HG03432 (cell line): ENCODE measurements around the gene AKT1S1.
"Not testable (repeated sequence)": the region's sequence is repeated elsewhere in the genome, so short reads cannot be mapped to it uniquely, and the experiment has no call there.

Experiments
- ATAC-seq: cut with Tn5 transposase; IDR thresholded peaks from one replicate; pipeline ENCODE4 v1.9.1; 2021; ENCODE audit warnings: mild to moderate bottlenecking, moderate library complexity; ENCODE audit not compliant: unreplicated experiment

The AKT1S1 gene

DNA sequence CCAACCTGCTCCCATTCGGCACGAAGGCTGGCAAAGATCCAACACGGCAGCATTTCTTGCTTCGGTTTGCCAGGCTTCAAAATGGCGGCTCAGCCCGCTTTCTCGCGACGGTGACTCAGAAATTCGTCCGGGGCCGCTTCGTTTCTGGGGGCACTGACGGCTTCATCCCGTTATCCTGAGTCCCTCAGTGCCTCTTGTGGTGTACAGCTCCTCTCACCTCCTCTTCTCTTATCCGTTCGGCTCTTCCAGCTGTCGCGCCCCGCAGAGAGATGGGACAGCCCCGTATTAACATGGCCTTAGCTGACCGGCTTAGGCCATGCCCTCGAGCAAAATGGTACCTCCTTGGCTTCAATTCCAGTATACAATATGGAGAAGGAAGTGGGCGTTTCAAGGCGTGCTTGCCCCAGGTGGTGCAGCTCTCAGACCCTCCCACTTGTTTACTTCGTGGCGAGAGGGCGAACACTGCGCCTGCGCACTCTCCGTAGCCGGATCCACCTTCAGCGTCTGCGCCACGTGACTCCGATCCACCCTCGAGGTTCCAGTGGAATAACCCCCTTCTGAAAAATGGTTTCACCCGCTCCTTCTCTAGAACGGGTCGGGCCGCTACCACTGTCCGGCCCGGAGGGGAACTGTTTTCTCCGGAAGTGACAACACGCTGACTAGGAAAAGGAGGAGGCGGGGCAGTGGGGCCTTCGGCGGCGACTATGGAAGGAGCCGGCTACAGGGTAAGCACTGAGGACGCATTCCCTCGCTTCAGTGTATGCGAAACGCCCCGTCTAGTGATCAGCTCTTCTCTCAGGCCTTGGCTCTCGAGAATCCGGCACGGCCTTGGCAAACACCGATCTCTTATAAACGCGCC is at the start of gene AKT1S1, which contains the start of gene TBC1D17:
Gene AKT1S1 (minus strand): TSS at position 336 of the 859 bp plus-strand sequence. CDS start 4,060 bp downstream, outside the sequence.
Gene TBC1D17 (plus strand): TSS at position 683 of the 859 bp plus-strand sequence. CDS start 22 bp downstream, at position 705.
- ATAC-seq = peak; percentile 61

GRCh38 chr19:49926515-49926914 is 49.4 kb upstream of the AKT1S1 start:
- no peak for ATAC-seq

DNA sequence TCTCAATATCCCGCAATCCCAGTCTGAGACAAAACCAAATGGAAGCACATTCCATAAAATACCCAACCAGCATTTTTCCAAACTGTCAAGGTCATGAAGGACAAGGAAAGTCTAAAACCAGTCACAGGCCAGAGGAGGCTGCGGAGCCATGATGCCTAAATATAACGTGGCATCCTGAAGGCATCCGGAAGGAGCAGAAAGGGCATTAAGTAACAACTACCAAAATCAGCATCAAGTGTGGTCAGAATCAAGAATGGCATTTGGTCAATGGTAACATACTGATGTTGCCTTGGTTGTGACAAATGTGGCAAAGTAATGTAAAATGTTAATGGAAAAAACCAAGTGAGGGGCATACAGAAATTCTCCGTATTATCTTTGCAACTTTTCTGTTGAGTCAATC is 48.3 kb upstream of the AKT1S1 start:
- no peak for ATAC-seq

GRCh38 chr19:49924881-49925210 is 47.7 kb upstream of the AKT1S1 start:
- not testable (repeated sequence) for ATAC-seq

GRCh38 chr19:49924004-49924880 is 47.1 kb upstream of the AKT1S1 start:
- ATAC-seq = no peak

- ATAC-seq = no peak
Observed at GRCh38 chr19:49923055-49924003, 46.2 kb upstream of the AKT1S1 start.

DNA sequence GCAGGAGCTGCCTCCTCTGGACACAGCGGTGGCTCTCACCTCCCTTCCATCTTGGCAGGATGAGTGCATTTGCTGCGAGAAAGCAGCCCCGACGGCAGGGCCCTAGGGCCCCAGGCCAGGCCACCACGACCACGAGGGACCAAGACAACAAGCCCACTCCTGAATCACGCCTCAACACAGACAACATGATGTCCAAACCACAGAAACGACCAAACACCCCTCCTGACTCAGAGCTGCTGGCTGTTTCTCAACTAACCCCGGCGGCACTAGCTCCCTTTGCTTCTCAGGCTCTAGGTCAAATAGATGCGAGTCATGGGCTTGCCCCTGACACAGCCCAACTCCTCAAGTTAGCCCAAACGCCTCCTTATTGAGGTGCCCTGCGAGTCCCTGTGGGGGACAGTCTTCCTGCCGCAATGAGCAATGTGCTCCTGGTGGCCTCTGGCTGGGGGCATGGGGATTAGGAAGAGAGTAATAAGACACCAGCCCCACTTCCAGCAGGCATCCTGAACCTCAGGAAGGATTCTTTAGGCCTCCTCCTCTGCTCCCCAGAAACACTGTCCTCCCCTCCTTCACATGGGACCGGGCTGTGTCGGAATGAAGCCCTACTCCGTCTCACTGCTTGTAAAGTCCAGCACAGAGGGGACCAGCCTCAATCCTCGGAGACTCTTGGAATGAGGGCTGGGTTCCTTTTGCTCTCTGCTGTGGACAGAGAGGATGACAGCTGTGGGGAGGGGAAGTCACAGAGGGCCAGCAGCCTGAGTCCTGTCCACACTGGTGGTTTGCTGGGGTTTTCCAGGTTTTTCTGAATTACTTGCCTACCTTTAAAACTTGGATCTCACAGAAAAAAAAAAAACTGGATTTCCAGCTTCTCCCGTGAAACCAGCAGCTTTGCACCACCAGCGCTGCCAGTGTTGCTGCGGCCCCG is 45.0 kb upstream of the AKT1S1 start:
- no peak for ATAC-seq

- no peak for ATAC-seq
Observed at GRCh38 chr19:49920624-49921363, 43.6 kb upstream of the AKT1S1 start.

DNA sequence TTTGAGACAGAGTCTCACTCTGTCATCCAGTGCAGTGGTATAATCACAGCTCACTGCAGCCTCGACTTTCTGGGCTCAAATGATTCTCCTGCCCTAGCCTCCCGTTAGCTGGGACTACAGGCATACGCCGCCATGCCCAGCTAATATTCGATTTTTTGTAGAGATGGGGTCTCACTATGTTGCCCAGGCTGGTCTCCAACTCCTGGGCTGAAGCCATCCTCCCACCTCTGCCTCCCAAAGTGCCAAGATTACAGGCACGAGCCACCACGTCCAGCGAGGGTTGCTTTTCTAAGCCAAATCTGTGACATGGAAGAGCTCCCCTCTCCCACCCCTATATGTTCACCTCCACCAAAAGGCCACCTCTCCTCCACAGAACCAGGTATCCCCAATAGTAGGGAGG is 40.9 kb upstream of the AKT1S1 start:
- no peak for ATAC-seq

DNA sequence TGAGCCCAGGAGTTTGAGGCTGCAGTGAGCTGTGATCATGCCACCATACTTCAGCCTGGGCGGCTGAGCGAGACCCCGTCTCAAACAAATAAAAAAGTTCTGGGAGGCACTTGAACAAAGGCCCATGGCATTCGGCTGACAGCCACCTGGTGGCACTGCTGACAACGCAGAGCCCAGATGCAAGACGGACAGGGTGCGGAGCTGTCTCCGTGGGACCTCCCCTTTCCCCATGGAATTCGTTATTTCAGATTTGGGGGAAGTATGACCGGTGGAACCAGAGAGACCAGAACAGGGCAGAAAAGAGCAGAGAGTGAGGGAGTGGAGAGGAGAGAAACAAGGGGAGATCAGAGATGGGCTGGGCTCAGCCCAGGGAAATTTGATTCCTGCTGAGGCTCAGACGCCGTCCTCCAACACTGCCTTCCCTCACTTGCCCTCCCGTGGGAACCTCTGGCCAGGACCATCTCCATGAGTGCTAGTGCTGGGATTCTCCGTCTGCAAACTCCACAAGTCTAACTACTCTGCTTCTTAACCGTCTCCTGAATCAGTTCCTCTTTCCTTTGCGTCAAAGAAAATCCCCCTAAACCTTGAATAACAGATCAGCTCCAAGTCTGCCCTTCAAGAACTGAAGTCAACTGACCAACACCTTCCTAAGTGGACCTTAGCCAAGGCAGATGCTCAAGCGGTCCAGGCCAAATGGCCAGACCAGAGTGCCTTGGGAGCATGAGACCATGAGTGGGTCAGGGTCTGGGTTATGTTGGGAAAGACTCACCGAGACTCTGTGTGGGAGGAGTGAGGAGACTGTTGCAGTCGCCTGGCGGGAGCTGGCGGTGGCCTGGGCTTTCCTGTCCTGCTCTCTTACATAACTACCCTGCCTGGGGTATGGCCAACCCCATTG is 39.9 kb upstream of the AKT1S1 start:
- no peak for ATAC-seq

DNA sequence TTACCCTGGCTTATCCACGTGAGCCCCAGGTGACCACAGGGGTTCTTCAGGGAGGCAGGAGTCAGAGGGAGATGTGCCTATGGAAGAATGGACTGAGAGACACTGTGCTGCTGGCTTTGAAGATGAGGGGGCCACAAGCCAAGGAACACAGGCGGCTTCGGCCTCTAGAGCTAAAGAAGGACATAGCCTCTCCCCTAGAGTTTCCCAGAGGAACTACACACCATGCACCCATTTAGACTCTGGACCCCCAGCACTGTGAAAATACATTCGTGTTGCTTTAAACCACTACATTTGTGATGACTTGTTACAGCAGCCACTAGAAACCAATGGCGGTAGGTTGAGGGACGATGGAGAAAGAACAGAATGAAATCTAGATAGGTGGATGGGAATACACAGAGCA is 38.1 kb upstream of the AKT1S1 start:
- no peak for ATAC-seq

DNA sequence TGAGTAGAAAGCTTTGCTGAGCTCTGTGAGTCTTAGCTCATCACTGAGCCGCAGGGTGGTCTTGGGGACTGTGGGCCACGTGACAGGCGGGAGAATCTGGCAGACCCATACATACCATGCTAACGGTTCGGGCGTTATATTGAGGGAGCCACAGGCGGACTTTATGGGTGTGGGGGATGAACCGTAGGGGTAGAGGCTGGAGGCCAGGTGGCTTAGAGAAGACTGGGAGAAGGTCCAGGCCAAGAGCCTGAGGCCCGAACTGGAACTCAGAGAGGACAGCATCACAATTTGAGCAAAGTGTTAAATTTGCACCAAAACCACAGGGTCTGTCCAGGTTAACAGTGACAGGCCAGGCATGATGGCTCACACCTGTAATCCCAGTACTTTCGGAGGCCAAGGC is 36.6 kb upstream of the AKT1S1 start:
- no peak for ATAC-seq

GRCh38 chr19:49912965-49913685 is 36.0 kb upstream of the AKT1S1 start:
- ATAC-seq = no peak

- peak; percentile 45 for ATAC-seq
Observed at GRCh38 chr19:49911381-49912145, 34.4 kb upstream of the AKT1S1 start.

DNA sequence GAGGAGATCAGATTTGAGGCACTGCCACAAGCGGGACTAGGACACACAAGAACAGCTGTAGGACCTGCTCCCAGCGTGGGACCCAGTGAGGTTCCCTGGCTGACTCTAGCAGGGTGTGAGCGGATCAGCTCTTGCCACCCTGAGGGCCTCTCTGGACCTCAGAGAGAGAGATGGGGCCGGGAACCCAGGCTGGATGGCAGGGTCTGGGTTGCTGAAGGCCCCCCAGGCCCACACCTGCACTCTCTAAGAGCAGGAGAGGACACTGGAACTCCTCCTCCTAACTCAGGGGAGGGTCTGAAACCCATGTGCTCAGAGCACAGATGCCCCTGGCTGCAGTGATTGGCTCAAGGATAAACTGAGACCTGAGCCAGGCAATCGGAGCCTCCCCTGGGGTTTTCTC is 33.0 kb upstream of the AKT1S1 start:
- ATAC-seq = no peak
